HEK293T (cell line): ENCODE data around the gene GALK1.

ENCODE experiments used
- CTCF ChIA-PET: fragments of 350-600 bp; formaldehyde crosslinking; extraction: SDS; loops from one replicate; lab custom pipeline; 2021; ENCODE audit warnings: antibody characterized with exemption, inconsistent platforms; lab: Yijun Ruan, JAX
- POLR2A ChIA-PET: fragments of 350-600 bp; formaldehyde crosslinking; extraction: SDS; loops from one replicate; lab custom pipeline; 2020; ENCODE audit warnings: antibody characterized with exemption, inconsistent platforms; lab: Yijun Ruan, JAX
- DNase-seq: peaks from one replicate; pipeline ENCODE4 v3.0.0; 2012; ENCODE audit warnings: mixed read lengths; ENCODE audit errors: extremely low spot score
- ARNT ChIP-seq: fragments of 450-650 bp; IDR thresholded peaks from 2 replicates; pipeline ENCODE4 v1.6.1; 2017; ENCODE audit warnings: mild to moderate bottlenecking
- BHLHE40 ChIP-seq: fragments of 450-650 bp; IDR thresholded peaks from 2 replicates; pipeline ENCODE4 v1.6.1; 2016; ENCODE audit warnings: mild to moderate bottlenecking, moderate library complexity, borderline replicate concordance
- CTBP1 ChIP-seq: fragments of 450-650 bp; IDR thresholded peaks from 2 replicates; pipeline ENCODE4 v1.6.1; 2016; ENCODE audit warnings: borderline replicate concordance
- ELF4 ChIP-seq: fragments of 450-650 bp; IDR thresholded peaks from 2 replicates; pipeline ENCODE4 v1.6.1; 2017; ENCODE audit warnings: antibody characterized with exemption
- FOXA1 ChIP-seq: fragments of 450-650 bp; IDR thresholded peaks from 2 replicates; pipeline ENCODE4 v1.6.1; 2016; ENCODE audit warnings: mild to moderate bottlenecking
- FOXK2 ChIP-seq: fragments of 450-650 bp; IDR thresholded peaks from 2 replicates; pipeline ENCODE4 v1.6.1; 2016; ENCODE audit warnings: mild to moderate bottlenecking
- FOXM1 ChIP-seq: fragments of 450-650 bp; IDR thresholded peaks from 2 replicates; pipeline ENCODE4 v1.6.1; 2017; ENCODE audit warnings: mild to moderate bottlenecking, borderline replicate concordance
- HDGF ChIP-seq: fragments of 450-650 bp; IDR thresholded peaks from 2 replicates; pipeline ENCODE4 v1.6.1; 2017; ENCODE audit warnings: antibody characterized with exemption, borderline replicate concordance
- L3MBTL2 ChIP-seq: fragments of 450-650 bp; conservative IDR thresholded peaks from 2 replicates; pipeline ENCODE4 v1.6.1; 2016; ENCODE audit warnings: mild to moderate bottlenecking
- LEF1 ChIP-seq: fragments of 450-650 bp; IDR thresholded peaks from 2 replicates; pipeline ENCODE4 v1.6.1; 2017; ENCODE audit warnings: mild to moderate bottlenecking, borderline replicate concordance
- NFRKB ChIP-seq: fragments of 450-650 bp; IDR thresholded peaks from 2 replicates; pipeline ENCODE4 v1.6.1; 2016; ENCODE audit warnings: mild to moderate bottlenecking, moderate library complexity
- PKNOX1 ChIP-seq: fragments of 450-650 bp; IDR thresholded peaks from 2 replicates; pipeline ENCODE4 v1.6.1; 2016
- SP1 ChIP-seq: fragments of 450-650 bp; IDR thresholded peaks from 2 replicates; pipeline ENCODE4 v1.6.1; 2017
- SUZ12 ChIP-seq: fragments of 450-650 bp; IDR thresholded peaks from 2 replicates; pipeline ENCODE4 v1.6.1; 2016; ENCODE audit warnings: mild to moderate bottlenecking
- TARDBP ChIP-seq: fragments of 450-650 bp; IDR thresholded peaks from 2 replicates; pipeline ENCODE4 v1.6.1; 2016
- ZNF384 ChIP-seq: fragments of 450-650 bp; IDR thresholded peaks from 2 replicates; pipeline ENCODE4 v1.6.1; 2016

Gene GALK1

GRCh38 chr17:75764711-75765421 lies at the start of gene GALK1:
Gene GALK1 (minus strand): TSS chr17:75765192. CDS start chr17:75765136, 56 bp downstream.
- peak; percentile 83 for DNase-seq
- TF ChIP-seq PKNOX1 (no peak), HDGF (no peak), LEF1 (no peak), ZNF384 (no peak), FOXM1 (no peak), L3MBTL2 (no peak; the same call in 1 of the 2 replicates), TARDBP (no peak), ELF4 (no peak), FOXK2 (no peak), FOXA1 (no peak)
- POLR2A ChIA-PET: interaction anchor here (0.8 to 6.7 kb wide), 10 partner anchors 10 to 91 kb away, joined by 3 to 206 read pairs (median 4); partner anchors contain the start of genes UNK and WBP2
- CTCF ChIA-PET: interaction anchor here (0.9 to 3.5 kb wide), 10 partner anchors 9 to 65 kb away, joined by 3 to 19 read pairs (median 8); partner anchors contain the start of gene UNK

- ChIA-PET POLR2A (interaction anchor here (4.0 kb wide), 1 partner anchor 34 kb away, joined by 20 read pairs; a partner anchor contains a TSS), CTCF (no interaction called here)
- TF ChIP-seq FOXM1: no peak
- TF ChIP-seq SP1: no peak
- no peak for TF ChIP-seq PKNOX1
- TF ChIP-seq HDGF: no peak
- TF ChIP-seq NFRKB: no peak
- no peak for TF ChIP-seq TARDBP
- TF ChIP-seq CTBP1: no peak
- TF ChIP-seq ELF4: no peak
- TF ChIP-seq FOXK2: no peak
- TF ChIP-seq ARNT: no peak
- TF ChIP-seq BHLHE40: no peak
- TF ChIP-seq ZNF384: no peak
- DNase-seq: no peak
Measured at GRCh38 chr17:75814021-75814395, 49.0 kb upstream of the GALK1 start.

GRCh38 chr17:75813081-75814020 lies 48.4 kb upstream of the GALK1 start:
- TF ChIP-seq FOXK2 (no peak), LEF1 (no peak), NFRKB (no peak), TARDBP (no peak), ZNF384 (no peak), L3MBTL2 (no peak), FOXA1 (no peak), ARNT (no peak), PKNOX1 (no peak), ELF4 (no peak)
- ChIA-PET POLR2A (interaction anchor here (4.0 kb wide), 1 partner anchor 34 kb away, joined by 20 read pairs; a partner anchor contains a TSS), CTCF (no interaction called here)
- no peak for DNase-seq

- ChIA-PET POLR2A (interaction anchor here (4.0 kb wide), 1 partner anchor 33 kb away, joined by 20 read pairs; a partner anchor contains a TSS), CTCF (interaction anchor here (1.7 kb wide), 1 partner anchor 15 kb away, joined by 4 read pairs; no protein-coding TSS in a partner anchor)
- DNase-seq: no peak
- TF ChIP-seq L3MBTL2 (no peak), SUZ12 (no peak), FOXA1 (no peak), LEF1 (no peak), CTBP1 (no peak), FOXM1 (no peak), PKNOX1 (no peak), BHLHE40 (no peak)
Measured at GRCh38 chr17:75812096-75813013, 47.4 kb upstream of the GALK1 start.
